ELR (cell line): ENCODE measurements around the gene SLC15A5.

Experiments
- DNase-seq: peaks from one replicate; pipeline ENCODE4 v3.0.0-alpha.2; 2015; ENCODE audit warnings: low read depth

Gene SLC15A5

DNA sequence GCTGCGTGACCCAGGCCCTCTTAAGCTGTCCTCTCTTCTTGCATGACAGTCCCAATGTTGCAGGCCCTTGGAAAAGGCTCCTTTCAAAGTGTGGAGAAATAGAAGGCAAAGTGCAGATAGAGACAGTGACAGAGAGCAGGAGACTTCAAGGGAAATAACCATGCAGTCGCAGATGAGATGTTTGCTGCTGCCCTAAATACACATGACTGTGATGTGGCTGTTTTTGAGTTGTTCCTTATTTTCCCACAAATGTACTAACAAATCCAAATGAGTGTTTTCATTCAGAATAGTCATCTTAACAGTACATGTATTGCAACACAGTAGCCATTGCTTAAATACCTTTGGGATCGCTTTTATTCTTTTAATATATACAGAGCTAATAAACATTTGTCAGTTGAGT, 101.6 kb downstream of the SLC15A5 start:
- no peak for DNase-seq

GRCh38 chr12:16174282-16174681, 103.2 kb downstream of the SLC15A5 start:
- no peak for DNase-seq

GRCh38 chr12:16171348-16171747, 106.1 kb downstream of the SLC15A5 start:
- DNase-seq = no peak

- DNase-seq = peak; percentile 5
Observed at GRCh38 chr12:16168078-16168477, 109.4 kb downstream of the SLC15A5 start.

DNA sequence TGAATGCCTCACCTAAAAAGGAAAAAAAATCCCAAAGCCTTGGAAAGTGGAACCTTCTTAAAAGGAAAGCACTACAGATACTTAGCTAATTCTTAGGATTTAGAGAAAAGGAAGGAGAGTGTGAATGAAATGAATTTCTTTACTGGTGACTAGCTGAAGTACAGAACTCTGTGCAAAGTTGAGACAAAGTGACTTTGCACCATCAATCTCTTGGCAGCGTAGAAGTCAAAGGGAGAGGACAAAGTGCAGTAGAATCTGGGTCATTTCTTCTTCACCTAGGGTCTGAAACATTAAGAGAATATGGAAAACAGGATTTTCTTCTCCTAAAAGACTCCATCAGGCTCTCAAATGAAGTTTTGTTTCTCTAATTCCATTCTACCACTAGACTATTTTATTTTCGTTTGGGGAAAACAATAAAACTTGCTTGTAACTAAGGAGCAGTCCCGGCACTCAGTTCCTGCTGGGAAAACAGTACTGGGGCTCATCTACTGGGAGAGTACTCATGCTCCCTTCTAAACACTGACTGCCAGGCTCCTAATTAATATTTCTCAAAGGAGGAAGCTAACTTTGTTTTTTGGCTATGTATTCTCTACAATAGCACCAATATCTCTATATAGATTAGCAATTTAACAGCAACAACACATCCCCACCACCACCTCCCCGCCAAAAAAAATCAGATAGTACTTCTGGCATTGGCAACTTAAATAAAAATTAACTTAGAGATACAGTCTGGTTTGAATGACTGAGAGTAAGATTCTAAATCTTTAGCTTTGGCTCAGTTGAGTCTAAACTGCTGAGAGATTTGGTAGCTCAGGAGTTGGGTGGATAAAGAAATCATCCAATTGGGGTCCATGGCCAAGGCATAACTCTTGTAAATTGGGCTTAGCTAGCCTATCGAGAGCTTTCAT, 110.7 kb downstream of the SLC15A5 start:
- DNase-seq = no peak

- peak; percentile 54 for DNase-seq
Observed at GRCh38 chr12:16165506-16165905, 112.0 kb downstream of the SLC15A5 start.

DNA sequence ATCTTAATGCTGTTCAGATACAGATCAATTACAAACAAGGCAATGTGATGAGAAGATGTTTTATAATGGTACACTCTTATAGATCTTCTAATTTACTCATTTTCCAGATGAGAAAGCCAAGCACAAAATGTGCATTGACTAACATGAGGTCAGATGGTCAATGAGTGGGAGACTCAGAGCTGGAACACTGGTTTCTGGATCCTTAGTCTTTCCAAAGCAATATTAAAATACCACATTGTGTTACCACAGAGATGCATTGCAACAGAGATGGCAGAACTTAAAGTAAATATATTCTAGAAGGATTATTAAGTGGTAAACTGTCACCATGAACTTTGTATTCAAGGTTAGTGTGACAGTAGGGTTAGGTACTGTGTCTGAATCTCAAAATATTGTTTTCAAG, 113.6 kb downstream of the SLC15A5 start:
- DNase-seq = no peak

DNA sequence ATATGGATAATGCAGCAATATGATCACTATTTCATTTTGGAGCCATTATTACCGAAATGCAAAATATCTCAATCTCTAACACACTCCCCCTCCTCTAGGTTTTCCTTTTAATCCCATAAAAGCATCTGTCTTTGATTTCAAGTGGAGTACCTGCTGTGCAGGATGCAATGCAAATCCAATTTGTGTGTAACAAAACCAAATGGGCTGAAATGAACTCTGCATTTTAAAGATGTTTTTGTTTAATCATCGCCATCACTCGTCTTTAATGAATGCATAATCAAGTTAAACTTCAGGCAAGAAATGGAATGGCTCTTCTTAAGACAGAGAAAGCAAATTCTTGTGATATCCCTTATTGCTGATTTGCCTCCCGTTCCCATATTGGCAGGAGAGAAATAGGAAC, 114.3 kb downstream of the SLC15A5 start:
- no peak for DNase-seq

- DNase-seq = no peak
Observed at GRCh38 chr12:16159571-16159970, 117.9 kb downstream of the SLC15A5 start.

DNA sequence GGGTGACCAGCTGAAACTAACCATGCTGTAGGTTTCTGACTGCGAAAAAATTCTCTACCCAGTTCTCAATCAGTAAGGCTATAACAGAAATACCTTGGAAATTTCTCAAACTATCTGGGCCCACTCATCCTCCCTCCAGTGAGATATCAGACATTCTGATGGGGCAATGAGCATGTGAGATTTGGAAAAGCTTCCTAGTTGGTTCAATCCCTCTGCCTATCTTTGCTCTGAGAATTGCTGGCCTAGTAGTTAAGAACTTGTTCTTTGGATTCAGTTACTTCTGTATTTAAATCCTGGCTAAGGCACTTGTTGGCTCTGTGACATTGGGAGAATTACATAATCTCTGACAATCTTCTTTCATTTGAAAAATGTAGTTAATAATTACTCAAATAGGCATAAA, 119.4 kb downstream of the SLC15A5 start:
- DNase-seq = no peak

GRCh38 chr12:16155938-16156337, 121.5 kb downstream of the SLC15A5 start:
- DNase-seq = no peak

DNA sequence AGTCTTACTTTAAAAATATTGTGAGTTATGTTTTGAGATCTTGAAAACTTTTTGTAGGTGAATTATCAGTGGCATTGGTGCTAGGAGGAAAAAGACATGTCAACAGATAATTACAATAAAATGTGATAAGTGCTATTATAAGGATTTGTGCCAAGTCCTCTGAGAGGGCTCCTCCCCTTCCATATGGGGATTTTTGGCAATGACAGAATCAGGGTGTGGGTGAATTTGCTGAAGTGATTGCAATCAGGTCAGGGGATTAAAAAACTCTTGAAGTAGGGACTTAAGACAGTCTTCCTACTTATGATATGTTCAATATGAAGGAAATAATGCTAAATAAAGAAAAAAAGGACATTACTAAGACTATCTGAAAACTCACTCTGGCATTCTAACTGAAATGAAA, 122.5 kb downstream of the SLC15A5 start:
- no peak for DNase-seq

DNA sequence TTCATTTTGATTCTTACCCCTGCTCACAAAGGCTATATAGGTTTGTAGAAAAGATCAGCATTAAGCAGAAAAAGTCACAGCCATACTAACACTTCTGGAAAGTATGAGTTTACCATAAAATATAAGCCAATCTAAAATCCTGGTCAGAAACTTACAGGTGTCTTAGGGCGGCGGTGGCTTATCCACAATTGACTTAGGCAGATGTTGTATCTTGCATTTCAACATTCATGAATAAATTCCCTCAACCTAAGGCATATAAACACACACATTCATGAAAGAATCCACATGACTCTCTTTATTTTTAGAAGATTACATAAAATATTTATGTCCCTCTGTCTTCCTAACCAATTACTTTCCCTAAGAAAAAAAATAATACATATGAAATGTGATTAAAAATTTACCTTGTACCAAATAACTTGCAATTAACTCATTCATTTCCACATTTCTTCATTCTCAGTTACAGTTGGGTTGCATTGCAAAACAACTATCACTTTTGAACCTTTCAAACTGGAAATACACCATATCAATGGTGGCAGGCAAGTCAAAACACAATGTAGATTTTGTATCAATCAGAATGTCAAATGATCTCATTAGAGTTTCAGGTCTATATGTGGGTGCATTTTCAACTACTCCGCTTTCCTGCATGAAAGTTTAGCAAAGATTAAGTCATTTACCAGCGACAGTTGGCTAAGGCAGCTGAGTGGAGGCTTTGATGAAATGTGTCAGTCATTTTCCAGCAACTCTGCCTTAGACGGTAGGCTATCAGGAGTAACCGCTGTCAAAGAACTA, 124.4 kb downstream of the SLC15A5 start:
- no peak for DNase-seq

- no peak for DNase-seq
Observed at GRCh38 chr12:16150276-16150675, 127.2 kb downstream of the SLC15A5 start.

DNA sequence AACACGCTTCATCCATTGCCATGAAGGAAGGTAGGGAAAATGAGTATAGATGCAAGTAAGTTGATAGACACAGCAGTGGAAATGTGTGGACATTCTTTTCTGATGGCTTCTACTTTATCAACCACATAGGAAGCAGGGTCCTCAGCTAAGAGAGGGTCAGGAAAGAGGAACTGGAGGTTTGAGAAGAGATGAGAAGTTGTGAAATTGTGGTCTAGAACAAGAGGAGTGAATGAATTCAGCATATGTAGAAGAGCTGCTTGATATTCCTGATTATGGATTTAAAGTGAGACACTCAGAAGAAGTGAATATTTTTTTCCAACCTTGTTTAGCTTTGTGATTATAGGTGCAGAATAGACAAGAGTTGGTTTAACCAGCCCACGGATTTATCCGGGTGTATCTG, 128.5 kb downstream of the SLC15A5 start:
- DNase-seq = no peak
